ENCODE measurements around the gene SUCO.

SUCO gene

DNA sequence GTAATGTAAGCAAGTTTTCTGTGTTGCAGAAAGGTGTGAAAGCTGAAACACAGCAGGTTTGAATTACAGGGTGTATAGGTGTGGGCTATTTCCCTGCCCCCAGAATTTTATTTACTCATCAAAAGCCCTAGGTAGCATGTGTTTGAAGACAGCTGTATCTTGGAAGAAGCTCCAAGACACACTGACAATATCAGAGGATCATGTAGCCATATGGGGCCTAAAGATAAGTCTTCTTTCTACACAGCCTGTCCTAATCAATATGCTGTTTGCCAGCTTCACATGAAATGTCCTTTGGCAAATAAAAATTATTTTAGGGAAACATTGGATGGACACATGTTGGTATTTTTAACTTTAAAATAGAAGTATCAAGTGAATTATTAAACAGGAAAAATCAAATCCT lies 17.5 kb upstream of the SUCO start:
- DNase-seq (ENCODE audit: low spot score), result peak; percentile 72

DNA sequence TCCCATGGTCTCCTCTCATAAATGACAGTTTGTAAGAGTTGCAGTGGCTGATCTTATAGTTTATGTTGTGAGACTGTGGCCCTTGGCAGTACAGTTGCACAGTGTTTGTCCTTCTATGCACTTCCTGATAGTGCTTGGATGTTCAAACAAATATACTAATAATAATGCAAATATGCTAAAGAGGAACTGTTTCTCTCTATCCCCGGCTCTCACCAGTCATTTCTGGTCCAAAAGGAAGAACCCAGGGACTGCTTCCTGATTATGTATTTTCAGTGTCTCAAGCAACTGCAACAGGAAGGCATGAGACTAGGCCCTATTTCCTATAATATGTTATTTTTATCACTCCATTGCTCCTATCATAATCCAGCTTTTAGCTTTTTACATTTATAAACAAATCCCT lies 17.0 kb upstream of the SUCO start:
- DNase-seq (ENCODE audit: low spot score), result no peak

DNA sequence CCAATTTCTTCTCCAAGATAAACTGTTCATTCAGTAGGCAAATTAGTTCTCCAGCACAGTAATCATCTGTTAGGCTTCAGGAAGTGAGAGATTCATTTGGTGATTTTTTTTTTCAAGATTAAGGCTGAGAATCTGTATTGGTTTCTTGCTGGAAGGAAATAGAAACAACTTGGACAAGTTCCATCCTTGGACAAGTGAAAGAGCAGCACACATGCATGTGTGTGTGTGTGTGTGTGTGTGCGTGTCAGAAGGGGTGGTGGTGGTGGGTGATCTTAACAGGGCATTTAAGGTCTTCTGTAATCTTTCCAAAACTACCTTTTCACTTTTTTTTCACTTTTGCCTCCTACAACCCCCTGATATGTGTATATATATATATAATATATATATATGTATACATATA lies 15.9 kb upstream of the SUCO start:
- no peak for DNase-seq (ENCODE audit: low spot score)

DNA sequence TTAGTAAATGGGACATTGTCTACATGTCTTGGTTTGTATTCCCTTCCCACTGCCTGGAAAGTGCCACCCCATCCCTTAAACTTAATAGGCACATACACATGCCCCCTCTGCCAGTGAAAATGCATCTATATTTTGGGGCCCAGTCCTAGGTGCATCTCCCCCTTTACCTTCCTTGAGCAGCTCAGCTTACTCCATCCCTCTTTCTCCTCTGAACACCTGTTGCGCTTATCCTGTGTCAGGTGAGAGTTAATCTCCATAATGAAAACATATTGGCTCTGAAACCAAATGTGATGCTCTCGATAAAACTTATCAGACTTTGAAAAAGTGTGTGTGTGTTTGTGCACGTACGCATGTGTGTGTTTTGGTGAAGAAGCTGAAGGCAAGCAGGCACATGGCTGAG lies 15.4 kb upstream of the SUCO start:
- no peak for DNase-seq (ENCODE audit: low spot score)

DNA sequence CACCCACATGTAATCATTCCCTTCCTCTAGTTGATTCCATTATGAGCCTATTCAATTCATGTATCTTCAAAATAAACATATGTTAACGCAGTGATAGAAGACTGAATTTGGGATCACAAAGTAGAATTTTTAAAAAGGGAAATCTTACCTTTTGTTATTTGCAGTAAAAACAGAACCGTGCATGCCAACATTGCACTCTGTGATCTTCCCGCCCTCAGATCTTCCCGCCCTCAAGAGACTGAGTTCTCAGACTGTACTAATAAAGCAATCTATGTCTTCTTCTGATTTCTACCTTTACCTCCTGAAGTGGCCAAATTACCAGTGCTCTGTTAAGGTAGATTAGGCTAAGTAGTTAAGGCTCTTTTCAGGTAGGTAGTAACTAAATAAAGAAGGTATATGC lies 3.6 kb upstream of the SUCO start:
- DNase-seq (ENCODE audit: low spot score), result peak; percentile 4

DNA sequence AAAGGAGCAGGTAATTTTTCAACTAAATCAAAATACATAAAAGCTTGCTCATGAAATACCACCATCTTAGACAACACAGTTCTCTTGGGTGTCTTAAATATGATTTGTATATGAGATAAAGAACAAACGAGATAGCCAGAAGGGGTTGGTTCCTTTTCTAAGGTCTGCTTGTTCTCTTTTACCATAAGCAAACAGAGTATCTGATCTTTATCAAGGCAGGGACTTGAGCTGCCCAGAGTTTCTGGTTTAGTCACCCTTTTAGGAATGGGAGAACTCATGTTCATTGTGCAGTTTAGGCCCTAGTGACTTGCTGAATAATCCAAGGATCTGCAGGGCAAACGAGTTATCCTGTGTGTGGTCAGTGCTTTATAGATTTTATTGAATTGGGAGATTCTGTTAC lies 3.0 kb upstream of the SUCO start:
- peak; percentile 32 for DNase-seq (ENCODE audit: low spot score)

DNA sequence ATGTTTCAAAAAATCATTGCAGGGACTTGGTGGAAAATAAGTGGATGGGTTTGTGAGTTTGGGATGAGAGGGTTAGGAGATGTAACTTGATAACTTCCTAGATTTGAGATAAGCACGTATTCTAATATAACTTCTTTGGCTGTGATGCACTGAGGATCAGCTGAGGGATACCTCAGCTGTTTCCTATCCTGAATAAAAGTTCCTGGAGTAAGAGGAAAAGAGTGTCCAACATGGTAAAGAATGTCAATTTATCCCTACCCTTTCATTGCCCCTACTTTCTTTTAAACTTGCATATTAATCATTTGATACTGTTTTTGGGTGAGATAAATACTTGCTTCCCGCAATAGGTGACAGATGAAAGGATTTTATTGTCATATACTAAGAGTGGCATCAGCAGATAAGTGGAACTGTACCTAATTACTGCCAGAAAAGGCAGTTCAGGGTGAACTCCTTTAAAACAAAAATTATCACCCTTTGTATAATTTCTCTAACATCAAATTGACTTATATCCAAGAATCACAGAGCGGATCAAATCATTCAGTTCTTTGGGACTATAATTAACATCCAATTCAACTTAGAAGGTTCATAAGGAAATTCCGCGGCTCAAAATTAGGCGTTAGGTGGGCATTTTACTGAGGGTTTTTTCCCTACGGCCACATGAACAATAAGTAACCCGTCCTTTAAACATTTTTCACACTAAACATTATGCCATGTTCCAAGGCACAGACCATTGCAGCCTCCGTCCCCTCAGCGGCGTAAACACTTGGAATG lies 1.4 kb upstream of the SUCO start:
- no peak for DNase-seq (ENCODE audit: low spot score)

DNA sequence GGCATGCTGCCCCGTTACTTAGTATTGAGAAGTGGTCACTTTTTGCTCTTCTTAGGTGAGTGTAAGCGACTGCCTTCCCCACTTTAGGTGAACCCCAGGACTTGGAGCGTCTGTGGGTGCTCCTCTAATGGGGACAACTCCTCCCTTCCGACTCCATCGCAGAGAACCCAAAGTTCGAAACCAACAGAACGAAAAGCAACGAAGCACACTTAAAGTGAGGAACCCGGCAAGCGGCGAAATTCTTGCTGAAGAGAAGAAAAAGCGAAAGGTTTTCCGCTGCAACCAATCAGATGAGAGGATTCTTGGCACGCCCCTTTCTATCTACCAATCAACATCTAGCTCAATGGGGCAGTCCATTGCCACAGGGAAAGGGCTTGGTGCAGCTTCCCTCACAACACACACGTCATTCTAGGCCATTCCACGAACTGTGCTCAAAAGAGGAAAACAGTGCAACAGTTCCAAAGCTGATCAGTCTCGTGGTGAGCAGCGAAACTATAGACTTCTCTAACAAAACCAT lies 709 bp upstream of the SUCO start:
- peak; percentile 99 for DNase-seq (ENCODE audit: low spot score)

DNA sequence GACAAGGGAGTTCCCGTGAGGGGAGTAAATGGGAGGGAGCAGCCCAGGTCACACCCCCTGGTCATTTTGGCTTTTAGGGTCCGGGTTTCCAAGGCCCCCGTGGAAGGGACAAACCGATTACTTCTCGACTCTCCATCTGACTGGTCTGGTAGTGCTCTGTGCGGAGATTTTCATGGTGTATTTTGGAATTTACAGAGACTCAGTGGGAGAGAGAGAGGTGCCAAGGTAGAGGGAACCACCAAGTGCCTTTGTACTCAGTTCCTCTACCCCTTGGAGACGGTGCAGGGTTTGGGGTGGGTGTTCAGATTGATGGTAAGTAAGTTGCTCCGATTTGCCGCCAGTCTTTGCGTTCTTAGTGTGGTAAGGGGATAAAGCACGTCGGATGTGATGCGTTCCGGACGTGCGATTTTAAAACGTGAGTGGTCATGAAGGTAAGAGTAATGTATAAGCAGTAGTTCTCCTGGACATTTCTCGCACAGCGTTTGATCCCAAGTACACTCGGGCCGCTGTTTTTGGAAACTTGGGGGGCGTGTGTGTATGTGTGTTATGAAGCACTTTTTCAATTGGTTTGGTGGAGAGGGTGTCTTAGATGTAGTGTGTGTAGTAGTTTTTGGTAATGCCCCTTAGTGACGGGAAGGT lies 682 bp downstream of the SUCO start:
- peak; percentile 61 for DNase-seq (ENCODE audit: low spot score)

DNA sequence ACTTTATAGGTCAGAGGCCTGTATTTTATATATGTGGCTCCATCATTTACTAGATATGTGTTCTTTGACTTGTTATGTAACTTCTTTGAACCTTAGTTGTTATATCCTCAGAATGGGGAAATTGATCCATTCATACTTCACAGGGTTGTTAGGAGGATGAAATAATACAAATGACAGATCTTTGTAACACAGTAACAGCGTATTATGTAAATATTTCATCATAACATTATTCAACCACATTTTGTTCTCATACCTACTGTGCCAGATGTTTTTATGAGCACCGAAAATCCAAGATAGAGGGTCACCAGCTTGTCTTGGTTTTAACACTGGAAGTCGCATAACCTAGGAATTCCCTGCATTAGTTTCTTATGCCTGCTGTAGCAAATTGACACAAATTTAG lies 3.3 kb downstream of the SUCO start:
- DNase-seq (ENCODE audit: low spot score), result no peak

DNA sequence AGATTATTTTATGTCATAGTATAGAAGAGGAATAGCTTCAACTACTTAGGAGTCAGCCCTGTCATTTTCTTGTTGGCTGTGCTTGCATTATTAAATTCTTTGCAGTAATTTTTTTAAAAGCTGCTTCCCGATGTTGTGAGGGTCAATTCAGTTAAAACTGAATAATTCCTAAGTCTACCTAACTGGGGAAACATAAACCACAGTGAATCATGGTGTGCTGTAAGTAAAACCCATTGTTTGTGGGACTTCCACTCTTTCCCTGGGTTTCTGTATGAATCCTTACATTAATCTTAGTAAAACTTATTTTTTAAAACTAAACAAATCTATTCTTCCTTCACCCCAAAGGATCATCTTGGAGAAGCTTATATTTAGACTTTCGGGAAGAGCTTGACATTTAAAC lies 4.4 kb downstream of the SUCO start:
- no peak for DNase-seq (ENCODE audit: low spot score)

DNA sequence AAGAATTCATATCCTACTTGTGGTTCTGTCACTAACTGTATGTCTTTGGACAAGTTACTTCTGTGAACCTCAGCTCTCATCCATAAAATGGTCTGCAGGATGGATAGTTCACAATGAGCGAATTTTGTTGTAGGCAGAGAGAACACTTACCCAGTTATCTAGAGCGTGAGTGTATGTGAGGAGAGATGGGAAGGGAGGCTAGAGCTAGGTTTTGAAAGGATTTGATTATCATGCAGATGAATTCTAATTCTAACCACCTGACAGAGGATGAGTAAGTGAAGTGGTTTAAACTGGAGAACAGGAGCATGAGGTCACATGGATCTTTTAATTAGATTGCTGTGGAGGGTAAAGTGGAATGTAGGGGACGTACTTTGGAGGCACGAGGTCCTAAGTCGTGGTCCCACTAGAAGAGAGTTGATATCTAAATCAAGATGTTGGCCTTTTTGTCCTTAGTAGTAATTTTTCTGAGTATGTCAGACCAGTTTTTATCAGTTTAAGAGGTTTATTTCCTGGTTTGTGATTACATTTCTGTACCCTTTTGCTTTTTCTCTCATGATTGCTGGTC lies 5.0 kb downstream of the SUCO start:
- peak; percentile 35 for DNase-seq (ENCODE audit: low spot score)

DNA sequence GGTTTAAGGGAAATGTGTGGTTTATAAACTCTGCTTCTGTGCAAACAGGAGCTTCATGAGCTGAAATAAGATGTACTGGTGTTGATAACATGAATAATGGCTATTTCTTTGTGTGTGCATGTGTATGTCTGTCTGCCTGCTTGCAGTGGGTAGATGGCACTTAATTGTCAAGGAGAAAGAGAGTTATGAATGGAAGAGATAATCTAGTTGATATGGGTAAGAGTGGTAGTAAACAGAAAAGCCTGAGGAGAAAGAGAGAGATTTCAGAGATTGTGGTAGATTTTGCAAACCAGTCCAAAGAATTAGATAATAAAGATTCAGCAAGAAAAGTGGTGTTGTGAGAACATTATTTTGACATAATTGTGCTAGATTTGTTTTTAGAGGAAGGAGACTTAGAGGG lies 7.7 kb downstream of the SUCO start:
- DNase-seq (ENCODE audit: low spot score), result no peak

DNA sequence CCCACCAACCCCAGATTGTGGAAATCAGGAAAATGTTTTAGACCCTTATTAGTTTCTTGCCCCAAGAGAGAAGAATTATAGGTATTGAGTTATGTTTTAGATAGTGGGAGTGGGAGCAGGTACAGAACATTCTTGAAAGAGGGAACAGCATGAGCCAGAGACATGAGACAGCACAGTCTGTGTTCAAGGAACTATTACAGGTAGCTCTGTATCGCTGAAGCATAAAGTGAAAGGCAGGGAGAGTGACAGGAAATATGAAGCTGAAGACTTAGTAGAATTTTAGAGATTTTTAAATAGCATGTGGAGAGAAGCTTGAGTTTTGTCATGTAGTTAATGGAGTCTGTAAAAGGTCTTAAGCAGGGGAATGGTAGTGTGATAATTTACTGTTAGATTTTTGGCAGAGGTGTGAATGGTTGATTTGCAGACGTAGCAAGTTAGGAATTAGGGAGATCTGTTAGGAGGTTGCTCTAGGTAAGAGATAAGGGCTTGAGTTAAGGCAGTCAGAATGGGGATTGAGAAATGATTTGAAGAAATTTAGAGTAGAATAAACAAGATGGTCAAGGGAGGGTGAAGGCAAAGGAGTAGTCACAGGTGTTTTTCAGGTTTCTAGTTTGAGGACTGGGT lies 11.6 kb downstream of the SUCO start:
- DNase-seq (ENCODE audit: low spot score), result peak; percentile 48

DNA sequence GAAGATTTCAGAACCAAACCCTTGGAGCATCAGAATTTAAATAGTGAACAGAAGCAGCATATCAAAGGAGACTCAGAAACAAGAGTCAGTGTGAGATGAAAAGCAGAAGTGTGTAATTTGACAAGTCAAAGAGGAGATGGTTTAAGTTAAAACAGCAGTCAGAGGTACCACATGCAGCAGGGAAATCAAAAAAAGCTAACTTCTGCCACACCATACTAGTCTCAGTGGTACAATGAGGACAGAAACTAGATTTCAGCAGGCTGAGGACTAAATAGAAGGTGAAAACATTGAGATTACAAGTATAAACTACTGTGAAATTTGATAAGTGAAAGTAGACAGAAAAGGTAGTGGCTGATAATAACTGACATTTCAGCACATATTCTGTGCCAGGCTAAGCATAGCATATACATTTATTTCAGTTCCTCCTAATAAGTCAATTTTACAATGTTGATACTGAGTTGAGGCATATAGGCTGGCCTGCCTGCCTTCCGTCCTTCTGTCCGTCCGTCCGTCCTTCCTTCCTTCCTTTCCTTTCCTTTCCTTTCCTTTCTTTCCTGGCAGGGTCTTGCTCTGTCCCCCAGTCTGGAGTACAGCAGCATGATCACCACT lies 12.6 kb downstream of the SUCO start:
- DNase-seq (ENCODE audit: low spot score), result peak; percentile 39

DNA sequence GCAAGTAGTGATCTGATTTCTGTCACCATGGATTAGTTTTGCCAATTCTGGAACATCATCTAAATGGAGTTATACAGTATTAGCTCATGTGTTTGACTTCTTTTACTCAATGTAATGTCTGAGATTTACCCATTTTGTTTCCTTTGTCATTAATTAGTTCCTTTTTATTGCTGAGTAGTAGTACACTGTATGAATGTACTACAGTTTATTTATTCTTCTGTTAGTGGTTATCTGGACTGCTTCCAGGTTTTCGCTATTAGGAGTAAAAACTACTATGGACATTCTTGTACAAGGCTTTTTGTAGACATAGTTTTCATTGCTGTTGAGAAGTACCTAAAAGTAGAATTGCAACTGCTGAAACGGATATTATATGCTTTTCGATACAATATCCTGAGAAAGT lies 14.1 kb downstream of the SUCO start:
- no peak for DNase-seq (ENCODE audit: low spot score)

DNA sequence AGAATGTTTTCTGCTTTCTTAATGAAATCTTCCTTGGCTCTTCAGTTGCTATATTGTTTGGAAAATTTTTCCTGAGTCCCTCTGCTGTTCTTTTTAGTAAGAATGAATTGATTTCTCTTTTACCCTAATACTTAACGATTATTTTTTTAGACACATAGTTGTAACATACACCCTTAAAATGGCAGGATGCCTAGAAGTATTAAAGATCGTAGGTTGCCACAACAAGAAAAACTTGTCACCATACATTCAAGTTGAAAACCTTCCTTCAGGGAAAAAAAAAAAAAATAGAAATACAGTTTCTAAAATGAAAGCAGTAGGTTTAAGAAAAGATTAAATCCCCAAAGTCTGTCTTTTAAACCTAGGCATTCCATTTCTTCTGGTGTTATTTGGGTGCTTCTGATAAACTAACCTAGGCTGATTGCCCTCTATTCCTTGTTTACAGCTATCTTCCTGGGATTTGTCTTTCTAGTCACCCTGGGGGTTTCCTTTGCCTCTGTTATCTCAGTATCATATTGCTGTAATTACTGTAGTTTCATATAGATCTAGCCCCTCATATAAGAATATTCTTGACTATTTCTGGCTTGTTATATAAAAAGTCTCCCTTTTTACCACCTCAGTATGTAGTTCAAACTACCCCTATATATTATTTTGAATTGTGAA lies 16.8 kb downstream of the SUCO start:
- DNase-seq (ENCODE audit: low spot score), result peak; percentile 48

DNA sequence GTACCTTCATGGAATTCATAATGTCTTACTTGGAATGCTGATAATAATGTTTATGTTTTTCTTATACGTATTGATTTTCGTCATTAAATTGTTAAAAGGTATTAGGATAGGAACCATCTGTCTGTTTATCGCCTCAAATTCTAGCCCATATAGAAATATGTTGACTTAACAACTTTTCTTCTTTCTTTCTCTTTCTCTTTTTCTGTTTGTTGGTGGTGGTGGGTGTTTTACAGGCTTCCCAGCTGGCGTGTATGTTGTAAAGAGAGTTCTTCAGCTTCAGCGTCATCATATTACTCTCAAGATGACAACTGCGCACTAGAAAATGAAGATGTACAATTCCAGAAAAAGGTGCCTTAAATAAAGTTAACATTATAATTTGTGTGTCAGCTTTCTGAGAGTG lies 18.3 kb downstream of the SUCO start:
- no peak for DNase-seq (ENCODE audit: low spot score)

DNA sequence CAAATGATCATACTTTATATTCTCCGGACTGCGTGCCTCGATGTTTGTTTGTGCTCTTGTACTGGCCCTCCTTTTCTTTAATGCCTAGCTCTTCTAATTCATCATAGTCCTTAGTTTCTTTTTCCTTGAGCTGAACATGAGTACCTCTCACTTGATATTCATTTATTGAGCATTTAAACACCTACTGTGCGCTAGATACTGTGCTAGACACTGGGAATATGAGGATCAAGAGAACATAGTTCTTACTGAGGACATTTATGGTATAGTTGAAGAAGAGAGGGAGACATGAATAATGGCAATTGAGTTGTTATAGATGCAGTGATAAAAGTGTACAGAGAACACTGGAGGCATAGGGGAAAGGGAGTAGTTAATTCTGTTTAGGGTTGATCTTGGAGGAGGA lies 22.0 kb downstream of the SUCO start:
- no peak for DNase-seq (ENCODE audit: low spot score)

DNA sequence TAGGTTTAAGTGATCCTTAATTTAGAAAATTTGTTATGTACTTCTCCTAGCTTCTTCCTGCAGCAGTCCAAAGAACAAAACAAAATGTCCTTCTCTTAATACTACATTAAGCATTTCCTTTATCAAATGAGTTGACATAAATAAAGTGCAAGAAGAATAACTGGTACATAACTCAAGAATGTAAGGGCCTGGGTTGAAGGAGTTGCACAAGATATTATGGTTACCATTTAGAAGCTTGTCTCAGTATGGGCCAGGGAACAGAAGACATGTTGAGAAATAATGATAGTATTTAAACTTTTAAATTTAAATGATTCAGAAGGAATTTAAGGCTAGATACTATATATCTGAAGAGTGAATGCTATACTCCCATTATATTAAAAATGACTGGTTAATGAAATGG lies 23.5 kb downstream of the SUCO start:
- no peak for DNase-seq (ENCODE audit: low spot score)

DNA sequence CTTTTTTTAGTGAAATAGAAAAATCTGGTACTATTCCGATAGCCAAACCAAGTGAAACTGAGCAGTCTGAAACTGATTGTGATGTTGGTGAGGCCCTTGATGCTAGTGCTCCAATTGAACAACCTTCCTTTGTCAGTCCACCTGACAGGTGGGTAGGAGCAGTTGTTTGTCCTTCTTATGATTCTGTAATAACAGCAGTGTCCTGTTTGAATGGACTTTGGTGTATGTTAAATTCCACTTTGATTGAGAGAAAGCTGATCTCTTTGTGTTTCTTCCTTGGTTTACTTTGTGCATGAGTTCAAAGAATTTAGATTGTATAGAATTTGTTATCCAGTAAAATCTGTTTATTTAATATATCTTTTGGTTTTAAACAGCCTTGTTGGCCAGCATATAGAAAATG lies 24.3 kb downstream of the SUCO start:
- DNase-seq (ENCODE audit: low spot score), result no peak

DNA sequence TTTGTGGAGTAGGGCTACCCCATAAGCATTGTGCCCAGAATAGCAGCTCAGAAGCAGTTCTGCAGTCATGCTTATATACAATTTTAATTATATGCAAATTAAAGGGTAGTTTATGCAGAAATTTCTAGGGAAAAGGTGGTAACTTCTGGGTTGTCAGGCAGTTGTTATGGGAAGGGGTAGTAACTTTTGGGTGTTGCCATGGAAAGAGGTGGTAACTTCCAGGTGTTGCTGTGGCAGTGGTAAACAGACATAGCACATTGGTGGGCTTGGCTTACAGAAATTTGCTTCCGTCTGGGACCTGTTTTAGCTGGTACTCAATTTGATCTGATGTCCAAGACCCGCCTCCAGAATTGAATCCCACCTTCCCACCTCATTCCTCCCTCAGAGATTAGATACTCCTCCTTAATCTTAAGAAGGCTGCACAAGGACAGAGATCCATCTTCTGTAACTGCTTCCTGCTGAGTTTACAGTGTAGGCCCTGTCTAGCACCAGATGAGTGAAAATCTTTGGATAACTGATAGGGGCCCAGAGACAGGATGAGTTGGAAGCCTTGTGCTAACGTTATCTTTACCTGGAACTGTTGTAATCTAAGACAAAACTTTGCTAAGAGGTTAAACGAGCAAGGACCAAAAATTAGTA lies 26.7 kb downstream of the SUCO start:
- DNase-seq (ENCODE audit: low spot score), result no peak

All from hematopoietic multipotent progenitor cell treated with erythropoietin and hydrocortisone succinate and interleukin-3 and kit ligand, for 17 days (in vitro differentiated cells).